Activated CD4-positive, alpha-beta T cell treated with anti-CD3 and anti-CD28 coated beads for 24 hours (primary cell): ENCODE results near the gene ZNF512B.
"Not testable (repeated sequence)": the region's sequence is repeated elsewhere in the genome, so short reads cannot be mapped to it uniquely, and the experiment has no call there.

Source experiments
- DNase-seq, 2 donors: peaks; one replicate each; pipeline ENCODE4 v3.0.0-alpha.2; 2020; ENCODE audit warnings: low read depth in 2 of 2

Gene ZNF512B

DNA sequence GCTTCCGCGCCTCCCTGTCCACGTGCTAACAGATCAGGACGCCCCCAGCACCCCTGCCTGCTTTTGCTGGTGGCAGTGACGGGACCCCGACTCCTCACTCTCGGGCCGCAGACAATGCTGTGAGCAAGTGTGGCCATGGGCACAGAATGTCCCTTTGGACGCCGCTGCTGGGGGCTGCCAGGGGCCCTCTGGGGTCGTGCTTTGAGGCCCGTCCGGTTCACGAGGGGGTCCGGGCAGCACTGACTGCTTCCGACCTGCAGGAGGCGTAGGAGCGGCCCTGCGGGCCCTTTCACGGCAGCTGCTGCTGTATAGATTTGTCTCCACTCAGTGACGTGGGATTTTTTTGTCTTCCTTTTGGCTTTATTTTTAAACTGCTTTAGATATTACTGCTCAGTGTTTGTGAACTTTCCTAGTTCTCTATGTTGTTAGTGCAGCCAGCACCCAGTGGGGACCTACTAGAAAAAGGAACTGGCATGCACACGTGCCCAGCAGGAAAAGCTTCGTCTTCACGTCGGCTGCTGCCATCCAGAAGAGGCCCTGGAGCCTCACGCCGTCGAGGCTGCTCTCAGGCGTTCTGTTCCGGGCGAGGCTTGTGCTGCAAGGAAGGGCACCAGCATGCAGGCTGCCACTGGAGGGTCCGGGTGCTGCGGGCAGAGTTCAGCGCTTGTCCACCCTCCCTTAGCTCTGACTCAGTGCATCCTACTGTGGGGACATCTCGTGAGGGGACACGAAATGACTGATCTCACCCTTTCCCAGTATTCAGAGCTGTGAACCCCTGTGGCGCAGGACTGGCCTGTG, 35.3 kb downstream of the ZNF512B start:
- DNase-seq = no peak

DNA sequence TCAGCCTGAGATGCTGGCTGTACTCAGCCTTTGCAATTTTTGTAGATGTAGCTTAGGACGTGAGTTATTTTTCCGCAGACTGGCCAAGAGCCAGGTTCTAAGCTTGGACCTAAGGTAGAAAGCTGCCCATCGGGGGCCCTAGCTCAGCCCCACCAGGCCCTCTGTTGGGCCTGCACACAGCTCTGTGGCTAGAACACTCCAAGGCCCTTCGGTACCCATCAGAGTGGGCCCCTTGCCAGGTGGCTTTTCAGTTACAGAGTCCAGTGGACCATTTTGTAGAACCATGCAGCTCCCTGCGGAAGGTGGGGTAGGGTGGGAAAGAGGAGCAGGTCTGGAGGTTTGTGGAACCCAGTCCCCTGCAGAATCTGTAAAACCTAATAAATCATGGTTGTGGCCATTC, 36.1 kb downstream of the ZNF512B start:
- DNase-seq = no peak

DNA sequence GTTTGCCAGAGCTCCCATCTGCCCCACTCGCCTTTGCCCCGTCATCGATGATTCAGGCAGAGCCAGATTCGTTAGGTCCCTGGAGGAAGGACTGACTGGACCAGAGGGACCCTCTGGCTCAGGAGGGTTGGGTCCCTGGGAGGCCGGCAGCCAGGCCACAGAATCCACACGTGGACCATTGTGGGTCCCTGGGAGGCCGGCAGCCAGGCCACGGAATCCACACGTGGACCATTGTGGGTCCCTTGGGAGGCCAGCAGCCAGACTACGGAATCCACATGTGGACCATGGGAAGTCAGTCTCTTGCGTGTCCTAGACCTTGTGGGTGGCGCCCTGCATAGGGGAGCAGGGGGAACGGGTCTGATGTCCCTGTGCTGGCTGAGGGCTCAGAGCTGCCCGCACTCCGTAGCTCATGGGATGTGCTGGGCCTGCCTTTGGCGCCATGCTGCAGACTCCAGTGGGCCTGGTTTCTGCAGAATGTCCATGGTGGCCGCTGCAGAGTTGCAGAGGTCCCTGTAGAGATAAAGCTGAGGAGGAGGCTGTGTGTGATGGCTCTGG, 37.0 kb downstream of the ZNF512B start:
- DNase-seq = no peak

GRCh38 chr20:63931735-63932134, 38.0 kb downstream of the ZNF512B start:
- DNase-seq = no peak

- DNase-seq = no peak
These were observed 38.7 kb downstream of the ZNF512B start for GRCh38 chr20:63930971-63931553.

DNA sequence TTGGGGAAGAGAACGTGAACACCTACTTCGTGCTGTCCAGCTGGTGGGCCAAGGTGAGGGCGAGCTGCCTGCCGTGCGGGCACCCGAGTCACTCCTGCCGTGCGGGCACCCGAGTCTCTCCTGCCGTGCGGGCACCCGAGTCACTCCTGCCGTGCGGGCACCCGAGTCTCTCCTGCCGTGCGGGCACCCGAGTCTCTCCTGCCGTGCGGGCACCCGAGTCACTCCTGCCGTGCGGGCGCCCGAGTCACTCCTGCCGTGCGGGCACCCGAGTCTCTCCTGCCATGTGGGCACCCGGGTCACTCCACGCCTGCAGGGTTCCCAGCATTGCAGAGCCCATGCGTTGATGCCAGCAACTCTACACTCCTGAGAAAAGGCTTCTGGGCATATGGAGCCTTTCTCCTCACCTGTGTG, 40.3 kb downstream of the ZNF512B start:
- not testable (repeated sequence) for DNase-seq

- DNase-seq = no peak
These were observed 40.7 kb downstream of the ZNF512B start for GRCh38 chr20:63929071-63929470.

- no peak for DNase-seq
These were observed 43.4 kb downstream of the ZNF512B start for GRCh38 chr20:63926298-63926697.

GRCh38 chr20:63924241-63924640, 45.5 kb downstream of the ZNF512B start:
- no peak for DNase-seq

DNA sequence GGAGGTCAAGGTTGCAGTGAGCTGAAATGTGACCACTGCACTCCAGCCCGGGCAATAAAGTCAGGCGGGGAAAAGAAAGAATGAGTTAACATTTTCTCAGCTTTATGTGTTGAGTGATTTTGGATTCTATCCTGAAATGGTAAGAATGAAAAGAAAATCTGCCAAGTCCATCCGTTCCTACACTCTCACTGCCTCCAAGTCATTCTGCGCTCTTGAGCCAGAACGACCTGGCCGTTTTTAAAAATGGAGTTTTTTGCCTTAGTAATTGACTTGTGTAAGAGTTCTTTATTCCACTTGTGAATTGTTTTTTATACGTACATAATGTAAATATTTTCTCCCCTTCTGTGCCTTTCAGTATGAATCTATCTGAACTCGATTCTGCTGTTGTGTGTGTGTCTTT, 46.1 kb downstream of the ZNF512B start:
- DNase-seq = no peak

DNA sequence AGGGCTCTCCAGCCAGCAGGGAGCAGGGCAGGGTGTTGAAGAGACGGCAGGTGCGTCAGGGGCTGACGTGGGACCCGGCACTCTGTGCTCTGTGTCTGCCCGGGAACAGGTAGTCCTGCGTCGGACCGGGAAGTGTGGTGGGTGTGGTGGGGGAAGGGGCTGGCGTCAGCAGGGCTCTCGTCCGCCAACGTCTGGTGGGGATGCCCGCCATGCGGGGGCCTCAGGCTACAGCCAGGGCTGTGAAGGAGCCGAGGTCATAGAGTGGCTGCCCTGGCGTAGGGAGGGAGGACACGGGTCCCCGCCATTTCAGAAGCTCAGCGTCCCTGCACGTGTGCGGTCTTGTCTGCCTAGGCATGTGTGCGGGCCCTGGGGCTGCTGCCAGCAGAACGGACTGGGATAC, 49.5 kb downstream of the ZNF512B start:
- DNase-seq = no peak

DNA sequence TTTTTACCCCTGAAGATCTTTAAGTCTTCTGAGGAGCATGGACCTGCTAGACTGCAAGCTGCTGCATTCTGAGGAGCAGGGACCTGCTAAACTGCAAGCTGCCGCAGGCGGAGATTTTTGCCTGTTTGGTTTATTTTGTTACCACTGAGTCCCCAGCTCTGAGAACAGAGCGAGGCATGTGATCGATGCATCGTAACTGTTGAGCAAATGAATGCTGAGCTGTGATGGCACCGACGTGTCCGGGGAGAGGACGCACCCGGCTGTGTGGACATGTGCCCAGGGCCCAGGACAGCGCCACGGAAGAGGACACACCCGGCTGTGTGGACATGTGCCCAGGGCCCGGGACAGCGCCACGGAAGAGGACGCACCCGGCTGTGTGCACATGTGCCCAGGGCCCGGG, 50.6 kb downstream of the ZNF512B start:
- no peak for DNase-seq

GRCh38 chr20:63917811-63918210, 51.9 kb downstream of the ZNF512B start:
- no peak for DNase-seq

DNA sequence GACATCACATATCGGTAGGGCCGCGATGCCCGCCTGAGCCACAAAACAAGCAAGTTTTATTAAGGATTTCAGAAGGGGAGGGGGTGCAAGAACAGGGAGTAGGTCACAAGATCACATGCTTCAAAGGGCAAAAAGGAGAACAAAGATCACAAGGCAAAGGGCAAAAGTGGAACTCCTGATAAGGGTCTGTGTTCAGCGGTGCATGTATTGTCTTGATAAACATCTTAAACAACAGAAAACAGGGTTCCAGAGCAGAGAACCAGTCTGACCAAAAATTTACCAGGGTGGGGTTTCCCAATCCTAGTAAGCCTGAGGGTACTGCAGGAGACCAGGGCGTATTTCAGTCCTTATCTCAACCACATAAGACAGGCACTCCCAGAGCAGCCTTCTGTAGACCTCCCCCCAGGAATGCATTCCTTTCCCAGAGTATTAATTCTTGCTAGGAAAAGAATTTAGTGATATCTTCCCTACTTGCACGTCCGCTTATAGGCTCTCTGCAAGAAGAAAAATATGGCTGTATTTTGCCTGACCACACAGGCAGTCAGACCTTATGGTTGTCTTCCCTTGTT, 53.3 kb downstream of the ZNF512B start:
- not testable (repeated sequence) for DNase-seq

DNA sequence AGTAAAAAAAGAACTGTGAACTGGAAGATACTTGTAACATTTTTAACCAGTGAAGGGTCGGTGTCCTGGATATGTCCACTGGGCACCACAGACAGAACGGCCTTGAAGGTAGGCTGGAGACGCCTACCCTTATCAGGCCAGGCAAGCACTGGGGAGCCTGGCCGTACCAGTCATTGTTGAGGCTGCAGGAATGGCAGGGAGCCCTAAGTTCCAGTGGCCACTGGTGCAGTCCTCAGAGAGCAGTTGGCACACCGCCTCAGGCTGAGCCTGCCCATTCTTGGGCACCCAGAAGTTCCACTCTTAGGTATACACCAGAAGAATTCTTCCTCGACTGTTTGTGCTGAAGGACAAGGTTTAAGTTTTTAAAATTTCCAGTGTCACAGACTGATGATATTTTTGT, 54.3 kb downstream of the ZNF512B start:
- no peak for DNase-seq

DNA sequence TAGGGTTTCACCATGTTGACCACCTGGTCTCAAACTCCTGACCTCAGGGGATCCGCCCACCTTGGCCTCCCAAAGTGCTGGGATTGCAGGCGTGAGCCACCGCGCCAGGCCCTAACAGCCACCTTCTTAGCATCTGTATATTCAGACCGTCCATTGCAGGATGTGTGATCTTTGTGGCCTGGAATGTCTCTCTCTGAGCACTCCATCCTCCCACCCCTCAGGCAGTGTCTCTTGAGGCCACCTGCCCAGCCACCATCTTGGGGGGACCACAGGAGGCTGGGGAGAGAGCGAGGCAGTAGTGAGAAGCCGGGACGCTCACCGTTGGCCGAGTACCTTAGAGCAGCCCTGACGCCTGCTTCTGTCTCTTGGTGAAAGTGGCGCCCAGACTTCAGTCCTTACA, 56.0 kb downstream of the ZNF512B start:
- no peak for DNase-seq

DNA sequence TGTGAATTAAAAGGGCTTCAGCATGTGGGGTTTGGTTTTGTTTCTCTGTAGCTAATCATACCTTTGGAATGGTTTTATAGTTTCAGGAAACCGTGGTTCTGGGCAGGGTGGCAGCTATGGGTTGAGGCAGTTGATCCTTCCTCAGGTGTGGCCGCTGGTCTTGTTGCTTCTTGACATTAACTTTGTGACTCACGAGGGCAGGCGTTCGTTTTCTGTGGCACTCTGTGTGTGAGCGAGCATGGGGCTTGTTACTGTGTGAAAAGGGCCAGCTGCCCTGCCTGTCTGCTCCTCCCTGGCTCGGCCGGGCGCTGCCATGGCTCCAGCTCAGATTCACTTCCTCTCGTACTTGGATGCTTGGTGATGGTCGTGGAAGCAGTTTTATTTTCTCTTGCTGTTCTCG, 58.6 kb downstream of the ZNF512B start:
- no peak for DNase-seq

- no peak for DNase-seq
These were observed 61.6 kb downstream of the ZNF512B start for GRCh38 chr20:63908008-63908682.
